GM12892 (cell line): Measurements from ENCODE around the gene LCE1E.

ENCODE experiments used
- DNase-seq: peaks from one replicate; pipeline ENCODE4 v3.0.0; 2011; ENCODE audit not compliant: insufficient read length
- FAIRE-seq: peaks from 2 replicates; lab custom pipeline; 2011; peaks lifted over from hg19 to GRCh38; lab: Jason Lieb, UNC
- POLR2A ChIP-seq: IDR thresholded peaks from 2 replicates; pipeline ENCODE4 v1.6.1; 2011; ENCODE audit warnings: low read depth, low read length, control low read depth
- POLR2AphosphoS5 ChIP-seq: IDR thresholded peaks from 2 replicates; pipeline ENCODE4 v1.6.1; 2011; ENCODE audit warnings: low read depth, low read length, control low read depth
- TAF1 ChIP-seq: IDR thresholded peaks from 2 replicates; pipeline ENCODE4 v1.6.1; 2011; ENCODE audit warnings: low read depth, mild to moderate bottlenecking, control low read depth, low read length, borderline replicate concordance

Gene LCE1E

GRCh38 chr1:152758636-152759035 lies 27.4 kb upstream of the LCE1E start:
- FAIRE-seq (no peak), DNase-seq (no peak)
- TF ChIP-seq TAF1 = no peak
- TF ChIP-seq POLR2A = no peak
- TF ChIP-seq POLR2AphosphoS5 = no peak

DNA sequence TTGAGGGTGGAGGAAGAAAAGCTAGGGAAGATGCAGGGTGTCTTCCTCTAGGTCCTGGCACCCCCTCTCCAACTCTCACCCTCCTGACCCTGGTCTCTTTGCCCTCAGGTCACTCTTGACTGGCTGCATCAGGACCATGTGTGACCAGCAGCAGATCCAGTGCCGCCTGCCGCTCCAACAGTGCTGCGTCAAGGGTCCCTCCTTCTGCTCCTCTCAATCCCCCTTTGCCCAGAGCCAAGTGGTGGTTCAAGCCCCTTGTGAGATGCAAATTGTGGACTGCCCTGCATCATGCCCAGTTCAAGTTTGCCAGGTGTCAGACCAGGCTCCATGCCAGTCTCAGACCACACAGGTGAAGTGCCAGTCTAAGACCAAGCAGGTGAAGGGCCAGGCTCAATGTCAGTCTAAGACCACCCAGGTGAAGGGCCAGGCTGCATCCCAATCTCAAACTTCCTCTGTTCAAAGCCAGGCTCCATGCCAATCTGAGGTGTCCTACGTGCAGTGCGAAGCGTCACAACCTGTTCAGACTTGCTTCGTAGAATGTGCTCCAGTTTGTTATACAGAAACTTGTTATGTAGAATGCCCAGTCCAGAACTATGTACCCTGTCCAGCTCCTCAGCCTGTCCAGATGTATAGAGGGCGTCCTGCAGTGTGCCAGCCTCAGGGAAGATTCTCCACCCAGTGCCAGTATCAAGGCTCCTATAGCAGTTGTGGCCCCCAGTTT lies 26.4 kb upstream of the LCE1E start:
- TF ChIP-seq POLR2A = no peak
- TF ChIP-seq POLR2AphosphoS5 = no peak
- TF ChIP-seq TAF1 = no peak
- no peak for DNase-seq
- no peak for FAIRE-seq

- TF ChIP-seq POLR2A = no peak
- TF ChIP-seq POLR2AphosphoS5 = no peak
- no peak for TF ChIP-seq TAF1
- no peak for FAIRE-seq
- no peak for DNase-seq
Observed at GRCh38 chr1:152760551-152761190, 25.4 kb upstream of the LCE1E start.

- DNase-seq = no peak
- TF ChIP-seq TAF1 = no peak
- TF ChIP-seq POLR2AphosphoS5 = no peak
- no peak for TF ChIP-seq POLR2A
- no peak for FAIRE-seq
Observed at GRCh38 chr1:152761609-152762213, 24.3 kb upstream of the LCE1E start.

GRCh38 chr1:152768847-152769533 lies 17.1 kb upstream of the LCE1E start:
- TF ChIP-seq POLR2A (no peak), POLR2AphosphoS5 (no peak), TAF1 (no peak)
- FAIRE-seq (no peak), DNase-seq (no peak)

DNA sequence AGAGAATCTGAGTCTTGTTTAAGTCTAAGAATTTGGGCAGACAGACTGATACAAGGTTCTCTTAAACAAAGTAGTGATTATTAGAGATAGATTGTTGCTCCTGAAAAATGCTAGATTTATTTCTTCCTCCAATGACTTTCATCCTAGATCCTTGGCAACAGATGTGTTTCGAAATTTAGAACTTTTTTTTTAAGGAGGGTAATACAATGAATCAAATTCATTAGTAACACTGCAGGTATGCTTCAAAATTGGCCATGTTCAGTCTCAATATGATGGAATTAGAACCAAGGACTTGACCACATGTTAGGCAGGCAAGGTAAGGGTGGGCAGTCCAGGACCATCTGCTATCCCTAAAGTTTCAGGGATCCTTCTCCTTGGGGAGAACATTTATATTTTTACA lies 15.6 kb upstream of the LCE1E start:
- FAIRE-seq = no peak
- TF ChIP-seq POLR2AphosphoS5 (no peak), TAF1 (no peak), POLR2A (no peak)
- no peak for DNase-seq

DNA sequence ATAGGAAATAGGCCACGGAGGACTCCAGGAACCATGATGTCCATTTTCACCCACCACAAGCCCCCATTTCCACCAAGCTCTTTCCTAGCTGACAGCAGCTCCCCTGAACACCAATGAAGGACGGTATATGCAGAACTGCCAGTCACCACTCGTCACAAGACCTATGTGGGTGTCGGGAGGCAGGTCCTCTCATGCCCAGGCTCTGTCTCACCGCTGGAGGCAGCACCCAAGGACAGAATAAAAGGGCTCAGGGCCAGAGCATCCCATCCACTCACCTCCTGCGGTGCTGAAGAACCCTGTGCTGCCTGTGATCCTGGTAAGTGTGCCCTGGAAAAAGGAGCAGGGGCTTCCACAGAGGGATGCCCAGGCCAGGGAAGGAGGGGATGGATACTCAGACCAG lies 11.2 kb upstream of the LCE1E start, which contains the start of gene LCE1F:
Gene LCE1F (plus strand): TSS at position 266 of the 400 bp plus-strand sequence. CDS start 1,232 bp downstream, outside the sequence.
- FAIRE-seq = no peak
- TF ChIP-seq POLR2AphosphoS5 (no peak), POLR2A (no peak), TAF1 (no peak)
- no peak for DNase-seq

DNA sequence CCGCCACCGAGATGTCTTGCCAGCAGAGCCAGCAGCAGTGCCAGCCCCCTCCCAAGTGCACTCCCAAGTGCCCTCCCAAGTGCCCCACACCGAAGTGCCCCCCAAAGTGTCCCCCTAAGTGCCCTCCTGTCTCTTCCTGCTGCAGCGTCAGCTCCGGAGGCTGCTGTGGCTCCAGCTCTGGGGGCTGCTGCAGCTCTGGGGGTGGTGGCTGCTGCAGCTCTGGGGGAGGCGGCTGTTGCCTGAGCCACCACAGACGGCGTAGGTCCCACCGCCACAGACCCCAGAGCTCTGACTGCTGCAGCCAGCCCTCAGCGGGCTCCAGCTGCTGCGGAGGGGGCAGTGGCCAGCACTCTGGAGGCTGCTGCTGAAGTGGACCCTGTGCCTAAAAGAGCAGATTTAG lies 9.7 kb upstream of the LCE1E start:
- DNase-seq = no peak
- no peak for FAIRE-seq
- TF ChIP-seq POLR2A = no peak
- TF ChIP-seq POLR2AphosphoS5 = no peak
- no peak for TF ChIP-seq TAF1

GRCh38 chr1:152777510-152778137 lies 8.4 kb upstream of the LCE1E start:
- DNase-seq (no peak), FAIRE-seq (no peak)
- TF ChIP-seq TAF1 (no peak), POLR2AphosphoS5 (no peak), POLR2A (no peak)

- no peak for DNase-seq
- FAIRE-seq = no peak
- TF ChIP-seq TAF1 (no peak), POLR2AphosphoS5 (no peak), POLR2A (no peak)
Observed at GRCh38 chr1:152783095-152783494, 3.0 kb upstream of the LCE1E start.

GRCh38 chr1:152795686-152796085 lies 9.6 kb downstream of the LCE1E start:
- FAIRE-seq = no peak
- DNase-seq = no peak
- no peak for TF ChIP-seq POLR2AphosphoS5
- no peak for TF ChIP-seq POLR2A
- no peak for TF ChIP-seq TAF1
